Suppressor macrophage treated with lipopolysaccharide for 4 hours (primary cell): ENCODE measurements around the gene DACH1.

Experiments used
- DNase-seq: peaks from one replicate; pipeline ENCODE4 v3.0.0-alpha.2; 2020

DACH1 gene

GRCh38 chr13:71619096-71619495 is 247.9 kb downstream of the DACH1 start:
- DNase-seq, result no peak

- DNase-seq, result no peak
Measured at GRCh38 chr13:71618159-71618558, 248.8 kb downstream of the DACH1 start.

- DNase-seq, result no peak
Measured at GRCh38 chr13:71617265-71617664, 249.7 kb downstream of the DACH1 start.

- DNase-seq, result peak; percentile 29
Measured at GRCh38 chr13:71613066-71613745, 253.8 kb downstream of the DACH1 start.

GRCh38 chr13:71611292-71611691 is 255.7 kb downstream of the DACH1 start:
- DNase-seq, result no peak

GRCh38 chr13:71610876-71611275 is 256.1 kb downstream of the DACH1 start:
- peak; percentile 51 for DNase-seq

GRCh38 chr13:71609271-71609670 is 257.7 kb downstream of the DACH1 start:
- DNase-seq, result no peak

GRCh38 chr13:71607575-71607974 is 259.4 kb downstream of the DACH1 start:
- no peak for DNase-seq

- no peak for DNase-seq
Measured at GRCh38 chr13:71606818-71607217, 260.2 kb downstream of the DACH1 start.

GRCh38 chr13:71605744-71606143 is 261.3 kb downstream of the DACH1 start:
- peak; percentile 21 for DNase-seq

GRCh38 chr13:71603255-71603654 is 263.7 kb downstream of the DACH1 start:
- DNase-seq, result no peak

- DNase-seq, result no peak
Measured at GRCh38 chr13:71602344-71602743, 264.7 kb downstream of the DACH1 start.

GRCh38 chr13:71597150-71597549 is 269.9 kb downstream of the DACH1 start:
- DNase-seq, result peak; percentile 22

- no peak for DNase-seq
Measured at GRCh38 chr13:71596116-71596515, 270.9 kb downstream of the DACH1 start.

- peak; percentile 53 for DNase-seq
Measured at GRCh38 chr13:71593566-71593965, 273.4 kb downstream of the DACH1 start.

- DNase-seq, result peak; percentile 74
Measured at GRCh38 chr13:71591374-71591773, 275.6 kb downstream of the DACH1 start.

GRCh38 chr13:71590654-71591148 is 276.3 kb downstream of the DACH1 start:
- DNase-seq, result no peak

GRCh38 chr13:71589032-71589431 is 278.0 kb downstream of the DACH1 start:
- DNase-seq, result no peak

GRCh38 chr13:71587817-71588216 is 279.2 kb downstream of the DACH1 start:
- no peak for DNase-seq

GRCh38 chr13:71587193-71587592 is 279.8 kb downstream of the DACH1 start:
- DNase-seq, result no peak

- DNase-seq, result no peak
Measured at GRCh38 chr13:71583581-71583980, 283.4 kb downstream of the DACH1 start.

- DNase-seq, result no peak
Measured at GRCh38 chr13:71580614-71581013, 286.4 kb downstream of the DACH1 start.

GRCh38 chr13:71578048-71578447 is 289.0 kb downstream of the DACH1 start:
- DNase-seq, result no peak

- DNase-seq, result no peak
Measured at GRCh38 chr13:71577127-71577526, 289.9 kb downstream of the DACH1 start.

GRCh38 chr13:71576571-71576970 is 290.4 kb downstream of the DACH1 start:
- DNase-seq, result no peak
